GM15510 (cell line): ENCODE measurements around the gene GCLC.

Source experiments
- POLR2A ChIP-seq: IDR thresholded peaks from 3 replicates; pipeline ENCODE4 v1.6.1; 2011; ENCODE audit warnings: borderline replicate concordance; ENCODE audit not compliant: insufficient read length; ENCODE audit errors: extremely low read depth

The GCLC gene

GRCh38 chr6:53464483-53464882 is 80.4 kb downstream of the GCLC start:
- no peak for TF ChIP-seq POLR2A

GRCh38 chr6:53461696-53462095 is 83.2 kb downstream of the GCLC start:
- TF ChIP-seq POLR2A: no peak

- no peak for TF ChIP-seq POLR2A
These were observed 83.8 kb downstream of the GCLC start for GRCh38 chr6:53461041-53461656.

GRCh38 chr6:53458105-53458866 is 86.6 kb downstream of the GCLC start:
- no peak for TF ChIP-seq POLR2A

- TF ChIP-seq POLR2A: no peak
These were observed 88.1 kb downstream of the GCLC start for GRCh38 chr6:53456809-53457208.

- TF ChIP-seq POLR2A: no peak
These were observed 89.2 kb downstream of the GCLC start for GRCh38 chr6:53455678-53456077.

GRCh38 chr6:53451165-53451564 is 93.7 kb downstream of the GCLC start:
- TF ChIP-seq POLR2A: no peak

GRCh38 chr6:53447865-53448264 is 97.0 kb downstream of the GCLC start:
- no peak for TF ChIP-seq POLR2A
